ENCODE data around the gene OBSCN. TPM values are rescaled to one million over a fixed set of nuclear protein-coding genes. Genes with fewer than 3 reads are reported as not detected.

Gene OBSCN
- total RNA-seq, 2 experiments from 2014 or later, result 29.5 to 45.2 TPM

DNA sequence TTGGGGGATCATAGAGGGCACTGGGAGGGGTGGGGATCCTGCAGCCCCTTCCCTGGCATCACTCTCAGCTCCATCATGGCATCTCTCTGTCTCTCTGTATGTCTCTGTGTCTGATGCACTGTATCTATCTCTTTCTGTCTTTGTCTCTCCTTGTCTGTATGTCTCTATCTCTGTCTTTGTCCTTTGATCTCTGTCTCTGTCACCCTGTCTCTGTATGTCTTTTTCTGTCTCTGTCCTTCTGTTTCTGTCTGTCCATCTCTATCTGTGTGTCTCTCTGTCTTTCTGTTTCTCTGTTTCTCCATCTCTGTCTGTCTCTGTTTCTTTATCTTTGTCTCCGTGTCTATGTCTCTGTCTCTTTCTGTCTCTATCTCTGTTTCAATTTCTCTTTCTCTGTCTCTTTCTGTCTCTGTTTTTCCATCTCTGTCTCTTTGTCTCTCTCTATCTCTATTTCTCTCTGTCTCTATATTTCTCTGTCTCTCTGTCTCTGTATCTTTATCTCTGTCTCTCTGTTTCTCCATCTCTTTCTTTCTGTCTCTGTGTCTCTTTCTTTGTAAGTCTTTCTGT is 142.4 kb downstream of the OBSCN start:
- BruUV-seq (replicated peaks), result no TSS peak
- no peaks in the 10 kb centered on the region for H4K20me1 ChIP-seq (ENCODE audit: insufficient read depth, low read length)
- no peaks in the 10 kb centered on the region for H3K4me1 ChIP-seq (ENCODE audit: insufficient read depth, low read length, poor library complexity, severe bottlenecking)
- no peaks in the 10 kb centered on the region for H3K79me2 ChIP-seq (ENCODE audit: insufficient read depth, low read depth, low read length)
- H3K27ac ChIP-seq (ENCODE audit: low read depth, low read length, poor library complexity, severe bottlenecking), result no peak overlapping the region
- POLR2A ChIA-PET, result no interaction called here
- TF ChIP-seq, protein P1, sequence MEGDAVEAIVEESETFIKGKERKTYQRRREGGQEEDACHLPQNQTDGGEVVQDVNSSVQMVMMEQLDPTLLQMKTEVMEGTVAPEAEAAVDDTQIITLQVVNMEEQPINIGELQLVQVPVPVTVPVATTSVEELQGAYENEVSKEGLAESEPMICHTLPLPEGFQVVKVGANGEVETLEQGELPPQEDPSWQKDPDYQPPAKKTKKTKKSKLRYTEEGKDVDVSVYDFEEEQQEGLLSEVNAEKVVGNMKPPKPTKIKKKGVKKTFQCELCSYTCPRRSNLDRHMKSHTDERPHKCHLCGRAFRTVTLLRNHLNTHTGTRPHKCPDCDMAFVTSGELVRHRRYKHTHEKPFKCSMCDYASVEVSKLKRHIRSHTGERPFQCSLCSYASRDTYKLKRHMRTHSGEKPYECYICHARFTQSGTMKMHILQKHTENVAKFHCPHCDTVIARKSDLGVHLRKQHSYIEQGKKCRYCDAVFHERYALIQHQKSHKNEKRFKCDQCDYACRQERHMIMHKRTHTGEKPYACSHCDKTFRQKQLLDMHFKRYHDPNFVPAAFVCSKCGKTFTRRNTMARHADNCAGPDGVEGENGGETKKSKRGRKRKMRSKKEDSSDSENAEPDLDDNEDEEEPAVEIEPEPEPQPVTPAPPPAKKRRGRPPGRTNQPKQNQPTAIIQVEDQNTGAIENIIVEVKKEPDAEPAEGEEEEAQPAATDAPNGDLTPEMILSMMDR (conservative IDR thresholded peaks at IDR 0.05; ENCODE audit: low read length), result no peak
- TF ChIP-seq EZH2phosphoT487 (IDR thresholded peaks at IDR 0.05; ENCODE audit: borderline replicate concordance, low read depth, low read length), result no peak
- CTCF ChIA-PET (ENCODE audit: unreplicated experiment), result no interaction called here
- no peaks in the 10 kb centered on the region for H3K9me2 ChIP-seq (ENCODE audit: insufficient read depth, low read length)
- DNase-seq (ENCODE audit: low spot score), result no peak
- intact Hi-C loops (cut with micrococcal nuclease; ENCODE audit: unreplicated experiment), result no loop called here
- no peaks in the 10 kb centered on the region for H3K36me3 ChIP-seq (ENCODE audit: insufficient read depth, low read length)
- no peak overlapping the region for H3K4me2 ChIP-seq (ENCODE audit: low read length)
- H3K9me3 ChIP-seq (ENCODE audit: low read length), result no peaks in the 10 kb centered on the region
- H2AFZ ChIP-seq (ENCODE audit: low read length), result no peak overlapping the region
- H3K4me3 ChIP-seq (ENCODE audit: low read depth, low read length, poor library complexity, severe bottlenecking), result no peak overlapping the region

DNA sequence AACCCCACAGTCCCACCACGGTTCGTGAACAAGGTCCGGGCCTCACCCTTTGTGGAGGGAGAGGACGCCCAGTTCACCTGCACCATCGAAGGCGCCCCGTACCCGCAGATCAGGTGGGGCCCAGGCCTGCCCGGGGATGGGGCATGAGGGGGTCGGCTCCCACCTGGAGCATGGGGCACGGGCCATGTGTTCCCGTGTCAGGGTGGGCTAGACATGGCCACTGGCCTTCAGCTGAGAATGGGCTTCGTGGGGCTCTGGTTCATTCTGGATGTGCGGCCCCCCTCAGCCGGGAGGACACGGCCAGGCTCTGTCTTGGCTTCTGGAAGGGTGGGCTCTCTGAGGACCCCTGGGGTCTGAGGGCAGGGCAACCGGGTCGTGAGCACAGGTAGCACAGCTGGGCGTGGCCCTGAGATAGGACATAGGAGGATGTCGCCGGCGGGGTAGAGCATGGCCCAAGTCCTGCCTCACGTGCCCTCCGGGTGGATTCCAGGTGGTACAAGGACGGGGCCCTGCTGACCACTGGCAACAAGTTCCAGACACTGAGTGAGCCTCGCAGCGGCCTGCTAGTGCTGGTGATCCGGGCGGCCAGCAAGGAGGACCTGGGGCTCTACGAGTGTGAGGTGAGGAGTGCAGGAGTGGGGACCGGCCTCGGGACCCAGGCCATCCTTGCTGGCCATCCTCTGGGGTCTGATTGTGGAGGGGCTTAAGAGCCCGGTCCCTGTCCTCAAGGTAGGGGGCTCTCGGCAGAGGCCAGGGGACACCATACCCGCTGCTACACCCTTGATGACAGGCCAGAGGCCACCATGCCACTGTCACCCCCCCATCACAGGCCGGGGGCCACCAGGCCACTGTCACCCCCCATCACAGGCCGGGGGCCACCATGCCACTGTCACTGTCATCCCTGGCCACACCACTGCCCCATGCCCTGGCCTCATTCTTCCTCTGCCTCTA is 143.3 kb downstream of the OBSCN start:
- Histone ChIP-seq H3K9me3 (ENCODE audit: low read length) (no peaks in the 10 kb centered on the region), H3K9me2 (ENCODE audit: insufficient read depth, low read length) (no peaks in the 10 kb centered on the region), H3K27ac (ENCODE audit: low read depth, low read length, poor library complexity, severe bottlenecking) (no peak overlapping the region), H3K79me2 (ENCODE audit: insufficient read depth, low read depth, low read length) (no peaks in the 10 kb centered on the region), H3K4me3 (ENCODE audit: low read depth, low read length, poor library complexity, severe bottlenecking) (no peak overlapping the region), H3K4me2 (ENCODE audit: low read length) (no peak overlapping the region), H3K4me1 (ENCODE audit: insufficient read depth, low read length, poor library complexity, severe bottlenecking) (no peaks in the 10 kb centered on the region), H4K20me1 (ENCODE audit: insufficient read depth, low read length) (no peaks in the 10 kb centered on the region), H2AFZ (ENCODE audit: low read length) (no peak overlapping the region), H3K36me3 (ENCODE audit: insufficient read depth, low read length) (no peaks in the 10 kb centered on the region)
- POLR2A ChIA-PET, result no interaction called here
- intact Hi-C loops (cut with micrococcal nuclease; ENCODE audit: unreplicated experiment), result no loop called here
- TF ChIP-seq, protein P1 (conservative IDR thresholded peaks at IDR 0.05; ENCODE audit: low read length), result no peak
- TF ChIP-seq EZH2phosphoT487 (IDR thresholded peaks at IDR 0.05; ENCODE audit: borderline replicate concordance, low read depth, low read length), result no peak
- no TSS peak for BruUV-seq (replicated peaks)
- CTCF ChIA-PET (ENCODE audit: unreplicated experiment), result no interaction called here
- DNase-seq (ENCODE audit: low spot score), result no peak

DNA sequence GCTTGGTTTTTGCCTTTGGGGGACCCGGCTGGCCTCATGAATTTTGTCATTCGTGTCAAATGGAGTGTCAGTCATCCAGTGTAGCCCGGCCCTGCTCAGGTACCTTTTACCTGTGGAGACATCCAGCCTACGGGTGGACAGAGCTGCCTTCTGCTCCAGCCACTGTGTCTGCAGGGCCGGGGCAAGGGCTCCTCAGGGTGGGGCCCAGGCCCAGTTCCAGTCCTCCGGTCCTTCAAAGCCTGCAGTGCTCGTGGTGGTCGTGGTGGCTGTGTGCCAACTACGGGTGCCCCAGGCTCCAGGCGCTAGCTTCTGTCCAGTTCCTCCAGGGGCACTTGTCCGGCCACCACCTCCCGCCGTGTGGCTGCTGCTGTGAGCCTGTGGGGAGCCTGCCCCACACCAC is 144.0 kb downstream of the OBSCN start:
- Histone ChIP-seq H4K20me1 (ENCODE audit: insufficient read depth, low read length) (no peaks in the 10 kb centered on the region), H3K79me2 (ENCODE audit: insufficient read depth, low read depth, low read length) (no peaks in the 10 kb centered on the region), H3K27ac (ENCODE audit: low read depth, low read length, poor library complexity, severe bottlenecking) (no peak overlapping the region), H3K36me3 (ENCODE audit: insufficient read depth, low read length) (no peaks in the 10 kb centered on the region), H3K9me2 (ENCODE audit: insufficient read depth, low read length) (no peaks in the 10 kb centered on the region), H2AFZ (ENCODE audit: low read length) (no peak overlapping the region), H3K9me3 (ENCODE audit: low read length) (no peaks in the 10 kb centered on the region), H3K4me1 (ENCODE audit: insufficient read depth, low read length, poor library complexity, severe bottlenecking) (no peaks in the 10 kb centered on the region), H3K4me2 (ENCODE audit: low read length) (no peak overlapping the region), H3K4me3 (ENCODE audit: low read depth, low read length, poor library complexity, severe bottlenecking) (no peak overlapping the region)
- no TSS peak for BruUV-seq (replicated peaks)
- TF ChIP-seq, protein P1 (conservative IDR thresholded peaks at IDR 0.05; ENCODE audit: low read length), result no peak
- TF ChIP-seq EZH2phosphoT487 (IDR thresholded peaks at IDR 0.05; ENCODE audit: borderline replicate concordance, low read depth, low read length), result no peak
- ChIA-PET POLR2A (no interaction called here), CTCF (ENCODE audit: unreplicated experiment) (no interaction called here)
- intact Hi-C loops (cut with micrococcal nuclease; ENCODE audit: unreplicated experiment), result no loop called here
- DNase-seq (ENCODE audit: low spot score), result no peak

All from OCI-LY7 (cell line).